WTC11 (cell line): ENCODE data around the gene TOGARAM2. TPM values are rescaled to one million over a fixed set of nuclear protein-coding genes. Genes with fewer than 3 reads are reported as not detected.

Experiments used
- ATAC-seq: fragments of 200-7000 bp; cut with Tn5 transposase; 2 replicates; pipeline ENCODE4 v1.10.0; 2021; ENCODE audit warnings: mild to moderate bottlenecking, moderate library complexity
- CTCF ChIA-PET: fragments of 300-600 bp; sonication (Branson Sonifier 250); formaldehyde crosslinking; loops from one replicate; lab custom pipeline; 2021; ENCODE audit warnings: antibody characterized with exemption; lab: Charles Lee
- POLR2A ChIA-PET: fragments of 350-600 bp; sonication (Branson Sonifier 250); formaldehyde crosslinking; loops from one replicate; lab custom pipeline; 2021; ENCODE audit warnings: antibody characterized with exemption; lab: Charles Lee
- DNase-seq: peaks from one replicate; pipeline ENCODE4 v3.0.0; 2021; ENCODE audit warnings: low spot score
- H3K27ac Mint-ChIP-seq: 2 replicates; pipeline ENCODE4 v1.8.0; 2021; ENCODE audit warnings: mixed read lengths
- H3K27me3 Mint-ChIP-seq: 2 replicates; pipeline ENCODE4 v1.8.0; 2021; ENCODE audit warnings: low read depth, mild to moderate bottlenecking, moderate library complexity, mixed read lengths
- H3K36me3 Mint-ChIP-seq: 2 replicates; pipeline ENCODE4 v1.8.0; 2021; ENCODE audit warnings: mixed read lengths
- H3K4me1 Mint-ChIP-seq: 2 replicates; pipeline ENCODE4 v1.8.0; 2022; ENCODE audit warnings: mixed read lengths
- H3K4me3 Mint-ChIP-seq: 2 replicates; pipeline ENCODE4 v1.8.0; 2021; ENCODE audit warnings: mild to moderate bottlenecking, moderate library complexity, mixed read lengths
- H3K9me3 Mint-ChIP-seq: 2 replicates; pipeline ENCODE4 v1.8.0; 2021; ENCODE audit warnings: mixed read lengths
- AR ChIP-seq: fragments of 250-450 bp; sonication (Bioruptor Pico); IDR thresholded peaks from 2 replicates; pipeline ENCODE4 v1.9.0; 2021; ENCODE audit warnings: mild to moderate bottlenecking
- ATF6 ChIP-seq: sonication (generic); formaldehyde crosslinking; IDR thresholded peaks from 2 replicates; pipeline ENCODE4 v1.8.1; 2023; ENCODE audit warnings: mild to moderate bottlenecking, missing genetic modification reagents
- CREM ChIP-seq: sonication (generic); formaldehyde crosslinking; IDR thresholded peaks from 2 replicates; pipeline ENCODE4 v1.8.1; 2022; ENCODE audit warnings: mild to moderate bottlenecking, missing genetic modification reagents, moderate library complexity
- ELF4 ChIP-seq: sonication (generic); formaldehyde crosslinking; IDR thresholded peaks from 2 replicates; pipeline ENCODE4 v1.8.1; 2022; ENCODE audit warnings: low read depth, mild to moderate bottlenecking, moderate library complexity, missing genetic modification reagents
- EMX1 ChIP-seq: fragments of 250-450 bp; sonication (Bioruptor Pico); IDR thresholded peaks from 2 replicates; pipeline ENCODE4 v1.8.0; 2021; ENCODE audit warnings: mild to moderate bottlenecking
- GRHL2 ChIP-seq: fragments of 250-450 bp; sonication (Bioruptor Pico); IDR thresholded peaks from 2 replicates; pipeline ENCODE4 v1.8.0; 2022; ENCODE audit warnings: mild to moderate bottlenecking, moderate library complexity; ENCODE audit not compliant: insufficient replicate concordance, severe bottlenecking
- IRF2 ChIP-seq: sonication (generic); formaldehyde crosslinking; IDR thresholded peaks from 2 replicates; pipeline ENCODE4 v1.8.0; 2022; ENCODE audit warnings: low read depth, missing genetic modification reagents, borderline replicate concordance
- MAX ChIP-seq: sonication (generic); formaldehyde crosslinking; IDR thresholded peaks from 2 replicates; pipeline ENCODE4 v1.8.0; 2022; ENCODE audit warnings: mild to moderate bottlenecking, missing genetic modification reagents
- TEAD4 ChIP-seq: sonication (generic); formaldehyde crosslinking; IDR thresholded peaks from 2 replicates; pipeline ENCODE4 v1.8.0; 2022; ENCODE audit warnings: mild to moderate bottlenecking, missing genetic modification reagents
- ZNF423 ChIP-seq: fragments of 250-450 bp; sonication (Bioruptor Pico); IDR thresholded peaks from 2 replicates; pipeline ENCODE4 v2.1.2; 2022; ENCODE audit warnings: mild to moderate bottlenecking, moderate library complexity
- ZNF512 ChIP-seq: sonication (generic); formaldehyde crosslinking; IDR thresholded peaks from 2 replicates; pipeline ENCODE4 v1.8.1; 2022; ENCODE audit warnings: missing genetic modification reagents, borderline replicate concordance
- total RNA-seq: library from RNA; stranded (reverse); gene quantifications from 3 replicates; pipeline ENCODE4 v1.2.3, GENCODE V29; 2021
- TF ChIP-seq, protein P1 (sequence below): fragments of 250-450 bp; sonication (Bioruptor Pico); IDR thresholded peaks from 2 replicates; pipeline ENCODE4 v1.9.0; 2021; ENCODE audit warnings: mild to moderate bottlenecking, borderline replicate concordance
- TF ChIP-seq, protein P2 (sequence below): sonication (generic); formaldehyde crosslinking; IDR thresholded peaks from 2 replicates; pipeline ENCODE4 v1.8.1; 2023; ENCODE audit warnings: mild to moderate bottlenecking, moderate library complexity, missing genetic modification reagents
- TF ChIP-seq, protein P3 (sequence below): fragments of 250-450 bp; sonication (Bioruptor Pico); IDR thresholded peaks from 2 replicates; pipeline ENCODE4 v1.8.0; 2021; ENCODE audit warnings: mild to moderate bottlenecking
- TF ChIP-seq, protein P4 (sequence below): sonication (generic); formaldehyde crosslinking; conservative IDR thresholded peaks from 2 replicates; pipeline ENCODE4 v1.8.1; 2022; ENCODE audit warnings: mild to moderate bottlenecking, missing genetic modification reagents
- TF ChIP-seq, protein P5 (sequence below): sonication (generic); formaldehyde crosslinking; IDR thresholded peaks from 2 replicates; pipeline ENCODE4 v1.8.1; 2022; ENCODE audit warnings: low read depth, missing genetic modification reagents, borderline replicate concordance
- TF ChIP-seq, protein P6 (sequence below): sonication (generic); formaldehyde crosslinking; IDR thresholded peaks from 2 replicates; pipeline ENCODE4 v1.8.0; 2022; ENCODE audit warnings: mild to moderate bottlenecking, missing genetic modification reagents

Gene TOGARAM2
- total RNA-seq, 1 experiment from 2014 or later: 1.0 TPM

- ChIA-PET CTCF (no interaction called here), POLR2A (no interaction called here)
- TF ChIP-seq MAX (CRISPR knock-in tag): no peak
- no peak for TF ChIP-seq ZNF423 (CRISPR knock-in tag)
- TF ChIP-seq, protein P1, sequence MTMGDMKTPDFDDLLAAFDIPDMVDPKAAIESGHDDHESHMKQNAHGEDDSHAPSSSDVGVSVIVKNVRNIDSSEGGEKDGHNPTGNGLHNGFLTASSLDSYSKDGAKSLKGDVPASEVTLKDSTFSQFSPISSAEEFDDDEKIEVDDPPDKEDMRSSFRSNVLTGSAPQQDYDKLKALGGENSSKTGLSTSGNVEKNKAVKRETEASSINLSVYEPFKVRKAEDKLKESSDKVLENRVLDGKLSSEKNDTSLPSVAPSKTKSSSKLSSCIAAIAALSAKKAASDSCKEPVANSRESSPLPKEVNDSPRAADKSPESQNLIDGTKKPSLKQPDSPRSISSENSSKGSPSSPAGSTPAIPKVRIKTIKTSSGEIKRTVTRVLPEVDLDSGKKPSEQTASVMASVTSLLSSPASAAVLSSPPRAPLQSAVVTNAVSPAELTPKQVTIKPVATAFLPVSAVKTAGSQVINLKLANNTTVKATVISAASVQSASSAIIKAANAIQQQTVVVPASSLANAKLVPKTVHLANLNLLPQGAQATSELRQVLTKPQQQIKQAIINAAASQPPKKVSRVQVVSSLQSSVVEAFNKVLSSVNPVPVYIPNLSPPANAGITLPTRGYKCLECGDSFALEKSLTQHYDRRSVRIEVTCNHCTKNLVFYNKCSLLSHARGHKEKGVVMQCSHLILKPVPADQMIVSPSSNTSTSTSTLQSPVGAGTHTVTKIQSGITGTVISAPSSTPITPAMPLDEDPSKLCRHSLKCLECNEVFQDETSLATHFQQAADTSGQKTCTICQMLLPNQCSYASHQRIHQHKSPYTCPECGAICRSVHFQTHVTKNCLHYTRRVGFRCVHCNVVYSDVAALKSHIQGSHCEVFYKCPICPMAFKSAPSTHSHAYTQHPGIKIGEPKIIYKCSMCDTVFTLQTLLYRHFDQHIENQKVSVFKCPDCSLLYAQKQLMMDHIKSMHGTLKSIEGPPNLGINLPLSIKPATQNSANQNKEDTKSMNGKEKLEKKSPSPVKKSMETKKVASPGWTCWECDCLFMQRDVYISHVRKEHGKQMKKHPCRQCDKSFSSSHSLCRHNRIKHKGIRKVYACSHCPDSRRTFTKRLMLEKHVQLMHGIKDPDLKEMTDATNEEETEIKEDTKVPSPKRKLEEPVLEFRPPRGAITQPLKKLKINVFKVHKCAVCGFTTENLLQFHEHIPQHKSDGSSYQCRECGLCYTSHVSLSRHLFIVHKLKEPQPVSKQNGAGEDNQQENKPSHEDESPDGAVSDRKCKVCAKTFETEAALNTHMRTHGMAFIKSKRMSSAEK (CRISPR knock-in tag): no peak
- TF ChIP-seq, protein P2, sequence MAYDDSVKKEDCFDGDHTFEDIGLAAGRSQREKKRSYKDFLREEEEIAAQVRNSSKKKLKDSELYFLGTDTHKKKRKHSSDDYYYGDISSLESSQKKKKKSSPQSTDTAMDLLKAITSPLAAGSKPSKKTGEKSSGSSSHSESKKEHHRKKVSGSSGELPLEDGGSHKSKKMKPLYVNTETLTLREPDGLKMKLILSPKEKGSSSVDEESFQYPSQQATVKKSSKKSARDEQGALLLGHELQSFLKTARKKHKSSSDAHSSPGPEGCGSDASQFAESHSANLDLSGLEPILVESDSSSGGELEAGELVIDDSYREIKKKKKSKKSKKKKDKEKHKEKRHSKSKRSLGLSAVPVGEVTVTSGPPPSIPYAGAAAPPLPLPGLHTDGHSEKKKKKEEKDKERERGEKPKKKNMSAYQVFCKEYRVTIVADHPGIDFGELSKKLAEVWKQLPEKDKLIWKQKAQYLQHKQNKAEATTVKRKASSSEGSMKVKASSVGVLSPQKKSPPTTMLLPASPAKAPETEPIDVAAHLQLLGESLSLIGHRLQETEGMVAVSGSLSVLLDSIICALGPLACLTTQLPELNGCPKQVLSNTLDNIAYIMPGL: no peak
- TF ChIP-seq, protein P3, sequence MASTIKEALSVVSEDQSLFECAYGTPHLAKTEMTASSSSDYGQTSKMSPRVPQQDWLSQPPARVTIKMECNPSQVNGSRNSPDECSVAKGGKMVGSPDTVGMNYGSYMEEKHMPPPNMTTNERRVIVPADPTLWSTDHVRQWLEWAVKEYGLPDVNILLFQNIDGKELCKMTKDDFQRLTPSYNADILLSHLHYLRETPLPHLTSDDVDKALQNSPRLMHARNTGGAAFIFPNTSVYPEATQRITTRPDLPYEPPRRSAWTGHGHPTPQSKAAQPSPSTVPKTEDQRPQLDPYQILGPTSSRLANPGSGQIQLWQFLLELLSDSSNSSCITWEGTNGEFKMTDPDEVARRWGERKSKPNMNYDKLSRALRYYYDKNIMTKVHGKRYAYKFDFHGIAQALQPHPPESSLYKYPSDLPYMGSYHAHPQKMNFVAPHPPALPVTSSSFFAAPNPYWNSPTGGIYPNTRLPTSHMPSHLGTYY (CRISPR knock-in tag): no peak
- no peak for ATAC-seq
- peaks cover 3% of the 10 kb centered on the region; the same call in 1 of the 2 replicates for H3K4me1 Mint-ChIP-seq
- no peaks in the 10 kb centered on the region for H3K27me3 Mint-ChIP-seq
- H3K36me3 Mint-ChIP-seq: no peaks in the 10 kb centered on the region
- H3K4me3 Mint-ChIP-seq: no peak overlapping the region
- no peaks in the 10 kb centered on the region for H3K9me3 Mint-ChIP-seq
- H3K27ac Mint-ChIP-seq: no peak overlapping the region
- DNase-seq: no peak
These were observed 40.8 kb downstream of the TOGARAM2 start for GRCh38 chr2:29021886-29022285.

DNA sequence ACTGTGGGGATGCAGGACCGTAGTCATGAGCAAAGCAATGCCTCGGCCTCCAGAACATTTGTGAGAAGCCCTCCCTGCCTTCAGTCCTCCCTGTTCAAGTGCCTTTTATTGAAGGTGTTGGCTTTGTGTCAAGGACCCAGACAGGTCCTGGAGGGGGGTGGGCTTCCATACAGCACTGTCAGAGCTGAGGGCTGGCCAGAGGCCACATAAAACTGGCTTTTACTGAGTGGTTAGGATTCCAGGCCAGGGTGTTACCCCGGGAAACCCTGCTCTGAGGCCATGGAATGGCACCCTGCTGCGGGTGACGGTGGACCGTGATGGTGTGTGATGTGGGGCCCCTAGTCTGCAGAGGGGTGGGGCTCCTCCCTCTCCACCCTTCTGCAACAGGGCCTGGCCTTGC, 41.6 kb downstream of the TOGARAM2 start:
- Mint-ChIP-seq H3K9me3 (no peaks in the 10 kb centered on the region), H3K4me1 (peaks cover 3% of the 10 kb centered on the region; the same call in 1 of the 2 replicates), H3K4me3 (no peak overlapping the region), H3K36me3 (no peaks in the 10 kb centered on the region), H3K27me3 (no peaks in the 10 kb centered on the region), H3K27ac (no peak overlapping the region)
- DNase-seq (no peak), ATAC-seq (no peak)
- POLR2A ChIA-PET: no interaction called here
- CTCF ChIA-PET: interaction anchor here (0.5 kb wide), 1 partner anchor 199 kb away, joined by 3 read pairs; no protein-coding TSS in a partner anchor
- TF ChIP-seq, protein P4, sequence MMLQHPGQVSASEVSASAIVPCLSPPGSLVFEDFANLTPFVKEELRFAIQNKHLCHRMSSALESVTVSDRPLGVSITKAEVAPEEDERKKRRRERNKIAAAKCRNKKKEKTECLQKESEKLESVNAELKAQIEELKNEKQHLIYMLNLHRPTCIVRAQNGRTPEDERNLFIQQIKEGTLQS (CRISPR knock-in tag): no peak
- no peak for TF ChIP-seq CREM
- TF ChIP-seq GRHL2 (CRISPR knock-in tag): no peak
- TF ChIP-seq TEAD4 (CRISPR knock-in tag): no peak
- no peak for TF ChIP-seq AR
- TF ChIP-seq EMX1 (CRISPR knock-in tag): no peak
- TF ChIP-seq ATF6 (CRISPR knock-in tag): no peak
- no peak for TF ChIP-seq IRF2 (CRISPR knock-in tag)
- TF ChIP-seq ELF4 (CRISPR knock-in tag): no peak
- TF ChIP-seq, protein P5, sequence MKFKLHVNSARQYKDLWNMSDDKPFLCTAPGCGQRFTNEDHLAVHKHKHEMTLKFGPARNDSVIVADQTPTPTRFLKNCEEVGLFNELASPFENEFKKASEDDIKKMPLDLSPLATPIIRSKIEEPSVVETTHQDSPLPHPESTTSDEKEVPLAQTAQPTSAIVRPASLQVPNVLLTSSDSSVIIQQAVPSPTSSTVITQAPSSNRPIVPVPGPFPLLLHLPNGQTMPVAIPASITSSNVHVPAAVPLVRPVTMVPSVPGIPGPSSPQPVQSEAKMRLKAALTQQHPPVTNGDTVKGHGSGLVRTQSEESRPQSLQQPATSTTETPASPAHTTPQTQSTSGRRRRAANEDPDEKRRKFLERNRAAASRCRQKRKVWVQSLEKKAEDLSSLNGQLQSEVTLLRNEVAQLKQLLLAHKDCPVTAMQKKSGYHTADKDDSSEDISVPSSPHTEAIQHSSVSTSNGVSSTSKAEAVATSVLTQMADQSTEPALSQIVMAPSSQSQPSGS: no peak
- TF ChIP-seq, protein P6, sequence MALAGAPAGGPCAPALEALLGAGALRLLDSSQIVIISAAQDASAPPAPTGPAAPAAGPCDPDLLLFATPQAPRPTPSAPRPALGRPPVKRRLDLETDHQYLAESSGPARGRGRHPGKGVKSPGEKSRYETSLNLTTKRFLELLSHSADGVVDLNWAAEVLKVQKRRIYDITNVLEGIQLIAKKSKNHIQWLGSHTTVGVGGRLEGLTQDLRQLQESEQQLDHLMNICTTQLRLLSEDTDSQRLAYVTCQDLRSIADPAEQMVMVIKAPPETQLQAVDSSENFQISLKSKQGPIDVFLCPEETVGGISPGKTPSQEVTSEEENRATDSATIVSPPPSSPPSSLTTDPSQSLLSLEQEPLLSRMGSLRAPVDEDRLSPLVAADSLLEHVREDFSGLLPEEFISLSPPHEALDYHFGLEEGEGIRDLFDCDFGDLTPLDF (CRISPR knock-in tag): no peak
- no peak for TF ChIP-seq ZNF512 (CRISPR knock-in tag)
